PFSK-1 (cell line): ENCODE data around the gene HOATZ.

Experiments used
- POLR2AphosphoS5 ChIP-seq: IDR thresholded peaks from 2 replicates; pipeline ENCODE4 v1.6.1; 2012; ENCODE audit warnings: low read depth, mild to moderate bottlenecking, control low read depth, low read length, moderate library complexity
- SIN3A ChIP-seq: IDR thresholded peaks from 2 replicates; pipeline ENCODE4 v1.6.1; 2012; ENCODE audit warnings: mild to moderate bottlenecking, low read length, moderate library complexity, borderline replicate concordance; ENCODE audit not compliant: insufficient read depth
- TAF1 ChIP-seq: IDR thresholded peaks from 2 replicates; pipeline ENCODE4 v1.6.1; 2012; ENCODE audit warnings: low read length, control low read depth, borderline replicate concordance; ENCODE audit not compliant: insufficient read depth
- TF ChIP-seq, protein P1 (sequence below), 2 experiments: IDR thresholded peaks; 2 replicates each; pipeline versions ENCODE4 v1.6.1 to v1.8.0; 2011 to 2012; ENCODE audit warnings: low read depth in 2 of 2, low read length in 2 of 2, control low read depth in 1 of 2, inconsistent platforms in 1 of 2, mild to moderate bottlenecking in 1 of 2, moderate library complexity in 1 of 2; ENCODE audit not compliant: insufficient read depth in 1 of 2

DNA sequence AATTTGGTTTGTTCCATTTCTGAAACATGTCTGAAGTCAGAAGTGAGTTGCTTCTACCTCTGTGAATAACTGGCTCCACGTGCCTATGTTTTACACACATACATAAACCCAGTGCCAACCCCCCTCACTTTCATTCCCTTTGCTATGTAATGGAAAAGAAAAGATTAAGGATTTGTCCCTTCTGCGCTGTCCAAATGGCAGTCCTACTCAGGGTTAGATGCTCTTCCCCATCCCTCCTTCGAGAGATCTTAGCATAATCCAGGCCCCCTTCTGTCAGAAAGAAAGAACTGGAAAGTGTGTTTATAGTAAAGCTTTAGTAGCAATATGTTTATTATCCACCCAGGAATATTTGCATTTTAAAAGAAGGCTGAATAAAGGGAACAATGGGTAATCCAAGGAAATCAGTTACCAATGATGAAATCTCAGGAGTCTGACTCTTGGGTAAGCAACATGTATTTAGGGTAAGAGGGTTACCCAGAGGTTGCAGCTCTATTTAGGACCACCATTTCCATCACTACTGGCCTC, 22.8 kb downstream of the HOATZ start:
- TF ChIP-seq POLR2AphosphoS5 (no peak), TAF1 (no peak), SIN3A (no peak)
- TF ChIP-seq, protein P1, sequence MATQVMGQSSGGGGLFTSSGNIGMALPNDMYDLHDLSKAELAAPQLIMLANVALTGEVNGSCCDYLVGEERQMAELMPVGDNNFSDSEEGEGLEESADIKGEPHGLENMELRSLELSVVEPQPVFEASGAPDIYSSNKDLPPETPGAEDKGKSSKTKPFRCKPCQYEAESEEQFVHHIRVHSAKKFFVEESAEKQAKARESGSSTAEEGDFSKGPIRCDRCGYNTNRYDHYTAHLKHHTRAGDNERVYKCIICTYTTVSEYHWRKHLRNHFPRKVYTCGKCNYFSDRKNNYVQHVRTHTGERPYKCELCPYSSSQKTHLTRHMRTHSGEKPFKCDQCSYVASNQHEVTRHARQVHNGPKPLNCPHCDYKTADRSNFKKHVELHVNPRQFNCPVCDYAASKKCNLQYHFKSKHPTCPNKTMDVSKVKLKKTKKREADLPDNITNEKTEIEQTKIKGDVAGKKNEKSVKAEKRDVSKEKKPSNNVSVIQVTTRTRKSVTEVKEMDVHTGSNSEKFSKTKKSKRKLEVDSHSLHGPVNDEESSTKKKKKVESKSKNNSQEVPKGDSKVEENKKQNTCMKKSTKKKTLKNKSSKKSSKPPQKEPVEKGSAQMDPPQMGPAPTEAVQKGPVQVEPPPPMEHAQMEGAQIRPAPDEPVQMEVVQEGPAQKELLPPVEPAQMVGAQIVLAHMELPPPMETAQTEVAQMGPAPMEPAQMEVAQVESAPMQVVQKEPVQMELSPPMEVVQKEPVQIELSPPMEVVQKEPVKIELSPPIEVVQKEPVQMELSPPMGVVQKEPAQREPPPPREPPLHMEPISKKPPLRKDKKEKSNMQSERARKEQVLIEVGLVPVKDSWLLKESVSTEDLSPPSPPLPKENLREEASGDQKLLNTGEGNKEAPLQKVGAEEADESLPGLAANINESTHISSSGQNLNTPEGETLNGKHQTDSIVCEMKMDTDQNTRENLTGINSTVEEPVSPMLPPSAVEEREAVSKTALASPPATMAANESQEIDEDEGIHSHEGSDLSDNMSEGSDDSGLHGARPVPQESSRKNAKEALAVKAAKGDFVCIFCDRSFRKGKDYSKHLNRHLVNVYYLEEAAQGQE (IDR thresholded peaks at IDR 0.05; ENCODE audit: insufficient read depth in 1 of 2, low read depth in 2 of 2, low read length in 2 of 2): no peak
